Suprapubic skin (tissue), 3 donors: ENCODE measurements around the gene ICAM2.

Experiments used
- EP300 ChIP-seq: sonication (generic); formaldehyde crosslinking; IDR thresholded peaks from one replicate; pipeline ENCODE4 v1.6.1; 2017; ENCODE audit warnings: antibody characterized with exemption
- POLR2A ChIP-seq, 2 donors: fragments of 450-650 bp; IDR thresholded peaks; one replicate each; pipeline ENCODE4 v1.6.1; 2017; ENCODE audit warnings: antibody characterized with exemption in 2 of 2, mild to moderate bottlenecking in 2 of 2, moderate library complexity in 2 of 2
- TF ChIP-seq, protein P1 (sequence below), 2 donors: fragments of 200-600 bp in 1 of 2; fragments of 450-650 bp in 1 of 2; sonication (generic) in 1 of 2; IDR thresholded peaks; one replicate each; pipeline ENCODE4 v1.5.1; 2016 to 2019; ENCODE audit warnings: antibody characterized with exemption in 2 of 2, mild to moderate bottlenecking in 1 of 2, moderate library complexity in 1 of 2

- TF ChIP-seq POLR2A (IDR thresholded peaks at IDR 0.05) (no peak), EP300 (no peak)
- TF ChIP-seq, protein P1, sequence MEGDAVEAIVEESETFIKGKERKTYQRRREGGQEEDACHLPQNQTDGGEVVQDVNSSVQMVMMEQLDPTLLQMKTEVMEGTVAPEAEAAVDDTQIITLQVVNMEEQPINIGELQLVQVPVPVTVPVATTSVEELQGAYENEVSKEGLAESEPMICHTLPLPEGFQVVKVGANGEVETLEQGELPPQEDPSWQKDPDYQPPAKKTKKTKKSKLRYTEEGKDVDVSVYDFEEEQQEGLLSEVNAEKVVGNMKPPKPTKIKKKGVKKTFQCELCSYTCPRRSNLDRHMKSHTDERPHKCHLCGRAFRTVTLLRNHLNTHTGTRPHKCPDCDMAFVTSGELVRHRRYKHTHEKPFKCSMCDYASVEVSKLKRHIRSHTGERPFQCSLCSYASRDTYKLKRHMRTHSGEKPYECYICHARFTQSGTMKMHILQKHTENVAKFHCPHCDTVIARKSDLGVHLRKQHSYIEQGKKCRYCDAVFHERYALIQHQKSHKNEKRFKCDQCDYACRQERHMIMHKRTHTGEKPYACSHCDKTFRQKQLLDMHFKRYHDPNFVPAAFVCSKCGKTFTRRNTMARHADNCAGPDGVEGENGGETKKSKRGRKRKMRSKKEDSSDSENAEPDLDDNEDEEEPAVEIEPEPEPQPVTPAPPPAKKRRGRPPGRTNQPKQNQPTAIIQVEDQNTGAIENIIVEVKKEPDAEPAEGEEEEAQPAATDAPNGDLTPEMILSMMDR (IDR thresholded peaks at IDR 0.05) = no peak
Observed at GRCh38 chr17:63966646-63967264, 53.7 kb downstream of the ICAM2 start.
